MM.1S (cell line): ENCODE data around the gene PSD2.

Experiments used
- DNase-seq: peaks from one replicate; pipeline ENCODE4 v3.0.0-alpha.2; 2015
- H2AFZ ChIP-seq: fragments of 300-600 bp; sonication (generic); 2 replicates; pipeline ENCODE4 v1.6.0; 2016; ENCODE audit warnings: antibody characterized with exemption, low read length
- H3F3A ChIP-seq: fragments of 300-600 bp; sonication (generic); 2 replicates; pipeline ENCODE4 v1.6.1; 2016; ENCODE audit warnings: mild to moderate bottlenecking, antibody characterized with exemption, low read length, moderate library complexity, mixed read lengths; ENCODE audit not compliant: insufficient read depth
- H3K27ac ChIP-seq: fragments of 300-600 bp; sonication (generic); 2 replicates; pipeline ENCODE4 v1.5.1; 2016; ENCODE audit warnings: mild to moderate bottlenecking, low read length
- H3K27me3 ChIP-seq: fragments of 300-600 bp; sonication (generic); replicated peaks from 2 replicates; pipeline ENCODE4 v1.6.0; 2016; ENCODE audit warnings: low read length; ENCODE audit not compliant: insufficient read depth
- H3K36me3 ChIP-seq: fragments of 300-600 bp; sonication (generic); replicated peaks from 2 replicates; pipeline ENCODE4 v1.6.1; 2016; ENCODE audit warnings: mild to moderate bottlenecking, low read length, mixed read lengths; ENCODE audit not compliant: insufficient read depth
- H3K4me1 ChIP-seq: fragments of 300-600 bp; sonication (generic); 2 replicates; pipeline ENCODE4 v1.6.1; 2016; ENCODE audit warnings: low read length, mixed read lengths
- H3K4me2 ChIP-seq: fragments of 300-600 bp; sonication (generic); 2 replicates; pipeline ENCODE4 v1.6.0; 2016; ENCODE audit warnings: low read depth, low read length
- H3K4me3 ChIP-seq: fragments of 300-600 bp; sonication (generic); 2 replicates; pipeline ENCODE4 v1.5.1; 2016; ENCODE audit warnings: low read length, mixed read lengths
- H3K79me2 ChIP-seq: fragments of 300-600 bp; sonication (generic); 2 replicates; pipeline ENCODE4 v1.6.1; 2016; ENCODE audit warnings: mixed run types, low read length, mixed read lengths
- H3K9ac ChIP-seq: fragments of 300-600 bp; sonication (generic); 2 replicates; pipeline ENCODE4 v1.6.1; 2016; ENCODE audit warnings: low read length, mixed read lengths
- H3K9me2 ChIP-seq: fragments of 300-600 bp; sonication (generic); replicated peaks from 2 replicates; pipeline ENCODE4 v1.6.1; 2016; ENCODE audit warnings: mild to moderate bottlenecking, low read length, mixed read lengths; ENCODE audit not compliant: insufficient read depth
- H3K9me3 ChIP-seq: fragments of 300-600 bp; sonication (generic); replicated peaks from 2 replicates; pipeline ENCODE4 v1.6.1; 2016; ENCODE audit warnings: mild to moderate bottlenecking, low read length, mixed read lengths; ENCODE audit not compliant: insufficient read depth
- H4K20me1 ChIP-seq: fragments of 300-600 bp; sonication (generic); 2 replicates; pipeline ENCODE4 v1.6.1; 2016; ENCODE audit warnings: mild to moderate bottlenecking, low read length, moderate library complexity, mixed read lengths; ENCODE audit not compliant: insufficient read depth
- EZH2 ChIP-seq: fragments of 300-600 bp; sonication (generic); optimal IDR thresholded peaks from 2 replicates; pipeline ENCODE3; 2017; ENCODE audit warnings: low read depth, mild to moderate bottlenecking, antibody characterized with exemption, low read length, mixed read lengths
- EZH2phosphoT487 ChIP-seq: fragments of 300-600 bp; sonication (generic); IDR thresholded peaks from 2 replicates; pipeline ENCODE4 v1.6.1; 2018; ENCODE audit warnings: antibody characterized with exemption, low read length
- TF ChIP-seq, protein P1 (sequence below): fragments of 300-600 bp; sonication (generic); IDR thresholded peaks from 2 replicates; pipeline ENCODE4 v1.5.1; 2016; ENCODE audit warnings: antibody characterized with exemption, low read length, mixed read lengths

The PSD2 gene

DNA sequence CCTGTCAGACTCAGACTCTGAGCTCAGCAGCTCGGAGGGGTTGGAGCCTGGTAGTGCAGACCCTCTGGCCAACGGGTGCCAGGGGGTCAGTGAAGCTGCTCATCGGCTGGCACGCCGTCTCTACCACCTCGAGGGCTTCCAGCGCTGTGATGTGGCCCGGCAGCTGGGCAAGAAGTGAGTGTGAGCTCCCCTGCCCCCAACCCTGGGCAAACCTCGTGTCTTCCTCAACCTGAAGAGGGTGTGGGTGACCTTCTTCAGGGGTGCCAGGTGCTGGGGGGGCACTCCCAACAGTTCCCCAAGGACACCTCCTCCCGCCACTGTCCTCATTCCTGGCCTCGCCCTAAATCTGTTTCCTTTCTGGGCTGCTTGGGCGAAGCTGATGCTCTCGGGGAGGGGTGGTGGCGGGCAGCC lies 18.6 kb downstream of the PSD2 start:
- Histone ChIP-seq H3F3A (no peaks in the 10 kb centered on the region), H3K4me2 (no peak overlapping the region), H3K4me3 (no peak overlapping the region), H2AFZ (no peak overlapping the region), H3K27ac (no peak overlapping the region), H3K4me1 (no peaks in the 10 kb centered on the region), H3K27me3 (peaks cover 80% of the 10 kb centered on the region), H4K20me1 (no peaks in the 10 kb centered on the region), H3K9me2 (no peaks in the 10 kb centered on the region), H3K9me3 (no peaks in the 10 kb centered on the region), H3K36me3 (no peaks in the 10 kb centered on the region), H3K9ac (no peak overlapping the region), H3K79me2 (no peaks in the 10 kb centered on the region)
- DNase-seq, result no peak
- TF ChIP-seq, protein P1, sequence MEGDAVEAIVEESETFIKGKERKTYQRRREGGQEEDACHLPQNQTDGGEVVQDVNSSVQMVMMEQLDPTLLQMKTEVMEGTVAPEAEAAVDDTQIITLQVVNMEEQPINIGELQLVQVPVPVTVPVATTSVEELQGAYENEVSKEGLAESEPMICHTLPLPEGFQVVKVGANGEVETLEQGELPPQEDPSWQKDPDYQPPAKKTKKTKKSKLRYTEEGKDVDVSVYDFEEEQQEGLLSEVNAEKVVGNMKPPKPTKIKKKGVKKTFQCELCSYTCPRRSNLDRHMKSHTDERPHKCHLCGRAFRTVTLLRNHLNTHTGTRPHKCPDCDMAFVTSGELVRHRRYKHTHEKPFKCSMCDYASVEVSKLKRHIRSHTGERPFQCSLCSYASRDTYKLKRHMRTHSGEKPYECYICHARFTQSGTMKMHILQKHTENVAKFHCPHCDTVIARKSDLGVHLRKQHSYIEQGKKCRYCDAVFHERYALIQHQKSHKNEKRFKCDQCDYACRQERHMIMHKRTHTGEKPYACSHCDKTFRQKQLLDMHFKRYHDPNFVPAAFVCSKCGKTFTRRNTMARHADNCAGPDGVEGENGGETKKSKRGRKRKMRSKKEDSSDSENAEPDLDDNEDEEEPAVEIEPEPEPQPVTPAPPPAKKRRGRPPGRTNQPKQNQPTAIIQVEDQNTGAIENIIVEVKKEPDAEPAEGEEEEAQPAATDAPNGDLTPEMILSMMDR, result no peak
- TF ChIP-seq EZH2 (no peak), EZH2phosphoT487 (no peak)

DNA sequence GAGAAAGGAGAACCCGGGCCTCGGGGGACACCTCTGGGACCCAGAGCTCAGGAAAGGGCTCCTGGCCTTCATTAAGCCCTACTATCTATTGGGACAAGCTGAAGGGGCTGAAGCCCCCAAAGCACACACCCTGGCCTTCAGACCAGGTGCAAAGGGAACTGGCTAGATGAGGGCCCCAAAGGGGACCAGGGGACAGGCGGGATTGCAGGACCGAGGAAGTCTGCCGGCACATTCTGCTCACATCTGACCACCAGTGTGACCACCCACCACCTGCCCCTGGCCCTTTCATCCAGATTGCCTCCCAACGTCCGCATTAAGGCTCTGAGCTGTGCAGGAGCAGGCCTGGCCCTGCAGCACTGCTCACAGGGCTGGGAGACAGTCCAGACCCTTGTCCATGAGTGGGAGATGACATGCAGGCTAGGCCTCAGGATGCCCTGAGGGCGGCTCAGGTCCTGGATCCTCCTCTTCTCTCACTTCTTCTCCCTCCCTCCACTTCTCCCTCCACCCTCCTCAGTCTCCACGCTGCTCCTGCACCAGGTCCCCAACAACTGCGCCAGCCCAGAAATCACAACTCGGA lies 19.2 kb downstream of the PSD2 start:
- H2AFZ ChIP-seq, result no peak overlapping the region
- H4K20me1 ChIP-seq, result no peaks in the 10 kb centered on the region
- H3K79me2 ChIP-seq, result no peaks in the 10 kb centered on the region
- no peak overlapping the region for H3K4me2 ChIP-seq
- H3K9ac ChIP-seq, result no peak overlapping the region
- no peaks in the 10 kb centered on the region for H3F3A ChIP-seq
- H3K4me3 ChIP-seq, result no peak overlapping the region
- no peaks in the 10 kb centered on the region for H3K9me3 ChIP-seq
- H3K27me3 ChIP-seq, result peaks cover 80% of the 10 kb centered on the region
- H3K4me1 ChIP-seq, result no peaks in the 10 kb centered on the region
- H3K36me3 ChIP-seq, result no peaks in the 10 kb centered on the region
- DNase-seq, result no peak
- TF ChIP-seq, protein P1, result no peak
- no peak for TF ChIP-seq EZH2
- no peaks in the 10 kb centered on the region for H3K9me2 ChIP-seq
- no peak overlapping the region for H3K27ac ChIP-seq

DNA sequence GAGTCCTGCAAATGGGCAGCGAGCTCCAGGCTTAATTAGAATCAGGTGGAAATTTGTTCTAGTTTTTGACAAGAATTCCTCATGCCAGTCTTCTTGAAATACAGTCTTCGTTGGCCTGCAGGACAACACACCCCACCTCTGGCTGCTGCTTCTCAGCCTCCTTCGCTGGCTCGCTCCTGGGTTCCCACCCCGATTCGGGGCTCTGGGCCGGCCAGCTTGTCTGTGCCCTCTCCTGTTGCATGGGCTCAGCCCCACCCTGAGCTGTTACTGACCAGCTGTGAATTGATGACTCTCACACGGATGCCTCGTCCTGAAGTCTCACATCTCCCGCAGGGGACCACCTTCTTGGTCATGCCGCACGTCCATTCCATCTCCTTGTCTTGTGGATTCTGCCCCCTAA lies 21.0 kb downstream of the PSD2 start:
- peaks cover 69% of the 10 kb centered on the region for H3K27me3 ChIP-seq
- TF ChIP-seq EZH2 (no peak), EZH2phosphoT487 (no peak)
- TF ChIP-seq, protein P1, result no peak

More for the DNA sequence above, 21.0 kb downstream of the PSD2 start:
- Histone ChIP-seq H3K4me2 (no peak overlapping the region), H3K9me3 (no peaks in the 10 kb centered on the region), H3K9me2 (no peaks in the 10 kb centered on the region), H3K27ac (no peak overlapping the region), H4K20me1 (no peaks in the 10 kb centered on the region), H3K9ac (no peak overlapping the region), H3K4me1 (no peaks in the 10 kb centered on the region), H2AFZ (no peak overlapping the region), H3K79me2 (no peaks in the 10 kb centered on the region), H3K36me3 (no peaks in the 10 kb centered on the region), H3K4me3 (no peak overlapping the region), H3F3A (no peaks in the 10 kb centered on the region)
- no peak for DNase-seq
